ENCODE data around the gene STK11.
A peak's percentile ranks its signal among the peaks of the same experiment; 100 is the strongest.

Gene STK11

GRCh38 chr19:1252221-1252820 lies 46.7 kb downstream of the STK11 start:
- TF ChIP-seq CTCF (conservative IDR thresholded peaks at IDR 0.05; ENCODE audit: low read depth, low read length), result no peak
- DNase-seq (ENCODE audit: low read depth), result peak; percentile 90
- H3K4me3 ChIP-seq (ENCODE audit: low read depth, low read length), result peak overlapping the region; percentile 78

GRCh38 chr19:1252821-1253513 lies 47.4 kb downstream of the STK11 start:
- peak; percentile 99 for DNase-seq (ENCODE audit: low read depth)
- peak overlapping the region; percentile 78 for H3K4me3 ChIP-seq (ENCODE audit: low read depth, low read length)
- no peak for TF ChIP-seq CTCF (conservative IDR thresholded peaks at IDR 0.05; ENCODE audit: low read depth, low read length)

- TF ChIP-seq CTCF (conservative IDR thresholded peaks at IDR 0.05; ENCODE audit: low read depth, low read length), result no peak
- peak; percentile 94 for DNase-seq (ENCODE audit: low read depth)
Observed at GRCh38 chr19:1253514-1254080, 48.0 kb downstream of the STK11 start.

GRCh38 chr19:1254081-1254527 lies 48.5 kb downstream of the STK11 start:
- H3K4me3 ChIP-seq (ENCODE audit: low read depth, low read length), result peak overlapping the region; percentile 78
- peak; percentile 35 for DNase-seq (ENCODE audit: low read depth)
- no peak for TF ChIP-seq CTCF (conservative IDR thresholded peaks at IDR 0.05; ENCODE audit: low read depth, low read length)

More at GRCh38 chr19:1253514-1254080, 48.0 kb downstream of the STK11 start:
- H3K4me3 ChIP-seq (ENCODE audit: low read depth, low read length), result peak overlapping the region; percentile 78

GRCh38 chr19:1254530-1255185 lies 49.1 kb downstream of the STK11 start:
- H3K4me3 ChIP-seq (ENCODE audit: low read depth, low read length), result no peak overlapping the region
- TF ChIP-seq CTCF (conservative IDR thresholded peaks at IDR 0.05; ENCODE audit: low read depth, low read length), result no peak
- no peak for DNase-seq (ENCODE audit: low read depth)

- DNase-seq (ENCODE audit: low read depth), result no peak
- TF ChIP-seq CTCF (conservative IDR thresholded peaks at IDR 0.05; ENCODE audit: low read depth, low read length), result no peak
- no peak overlapping the region for H3K4me3 ChIP-seq (ENCODE audit: low read depth, low read length)
Observed at GRCh38 chr19:1255186-1256161, 49.9 kb downstream of the STK11 start.
